ENCODE data around the gene TLE4. TPM values are rescaled to one million over a fixed set of nuclear protein-coding genes. Genes with fewer than 3 reads are reported as not detected.

Gene TLE4
- total and polyA plus RNA-seq, 2 of the 13 experiments (the other 11 are each of a cell fraction or from before 2014, with no cell fraction given), result 2.0 to 2.3 TPM

DNA sequence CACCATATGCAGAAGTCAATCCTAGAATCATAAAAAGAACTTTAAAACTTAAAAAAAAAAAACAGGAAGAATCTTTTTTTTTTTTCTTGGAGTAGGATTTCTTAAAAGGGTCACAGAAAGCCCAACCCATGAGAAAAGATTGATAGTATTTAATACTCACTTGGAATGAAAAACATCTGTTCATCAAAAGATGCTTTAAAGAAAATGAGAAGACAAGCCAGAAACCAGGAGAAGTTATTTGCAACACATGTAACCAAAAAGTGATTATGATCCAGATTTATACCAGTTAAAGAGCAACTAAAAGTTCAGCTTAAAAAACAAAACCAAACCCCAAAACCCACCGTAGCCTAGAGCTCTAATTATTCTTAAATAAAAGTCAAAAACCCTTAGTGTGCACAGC lies 69.3 kb downstream of the TLE4 start (continued):
- TF ChIP-seq ZNF142 (CRISPR knock-in tag; IDR thresholded peaks at IDR 0.05), result no peak
- TF ChIP-seq, protein P1, sequence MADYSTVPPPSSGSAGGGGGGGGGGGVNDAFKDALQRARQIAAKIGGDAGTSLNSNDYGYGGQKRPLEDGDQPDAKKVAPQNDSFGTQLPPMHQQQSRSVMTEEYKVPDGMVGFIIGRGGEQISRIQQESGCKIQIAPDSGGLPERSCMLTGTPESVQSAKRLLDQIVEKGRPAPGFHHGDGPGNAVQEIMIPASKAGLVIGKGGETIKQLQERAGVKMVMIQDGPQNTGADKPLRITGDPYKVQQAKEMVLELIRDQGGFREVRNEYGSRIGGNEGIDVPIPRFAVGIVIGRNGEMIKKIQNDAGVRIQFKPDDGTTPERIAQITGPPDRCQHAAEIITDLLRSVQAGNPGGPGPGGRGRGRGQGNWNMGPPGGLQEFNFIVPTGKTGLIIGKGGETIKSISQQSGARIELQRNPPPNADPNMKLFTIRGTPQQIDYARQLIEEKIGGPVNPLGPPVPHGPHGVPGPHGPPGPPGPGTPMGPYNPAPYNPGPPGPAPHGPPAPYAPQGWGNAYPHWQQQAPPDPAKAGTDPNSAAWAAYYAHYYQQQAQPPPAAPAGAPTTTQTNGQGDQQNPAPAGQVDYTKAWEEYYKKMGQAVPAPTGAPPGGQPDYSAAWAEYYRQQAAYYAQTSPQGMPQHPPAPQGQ (CRISPR knock-in tag; IDR thresholded peaks at IDR 0.05; ENCODE audit: borderline replicate concordance), result no peak
- no peak for TF ChIP-seq FLYWCH1 (CRISPR knock-in tag; IDR thresholded peaks at IDR 0.05)
- no peak for TF ChIP-seq KDM2A (CRISPR knock-in tag; IDR thresholded peaks at IDR 0.05; ENCODE audit: borderline replicate concordance, low read depth)

DNA sequence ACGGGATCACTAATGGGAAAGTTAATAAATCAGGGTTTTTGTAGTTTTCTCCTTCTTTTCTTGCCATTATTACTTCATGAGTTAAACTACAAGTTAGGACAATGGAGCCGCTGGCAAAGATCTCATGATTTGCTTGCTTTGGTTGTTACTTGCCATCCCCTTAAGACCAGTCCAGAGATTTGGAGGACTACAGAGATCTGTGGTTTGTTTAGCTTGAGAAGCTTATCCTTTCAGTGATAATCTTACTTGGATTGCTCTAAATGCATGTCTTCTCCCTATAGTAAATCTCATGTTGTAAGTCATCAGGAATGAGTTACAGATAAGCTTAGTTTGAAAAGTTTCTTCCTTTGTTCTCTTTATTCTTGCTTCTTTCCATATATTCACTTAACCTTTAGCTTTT lies 70.9 kb downstream of the TLE4 start:
- H3K4me3 ChIP-seq (replicated peaks in 1 of 3; ENCODE audit: insufficient read depth in 1 of 3, low read depth in 2 of 3, low read length in 3 of 3), result no peak overlapping the region
- BruUV-seq (replicated peaks), result no TSS peak
- 76% methylated on average over 2 of the region's 2 CpGs for WGBS (ENCODE audit: low lambda C conversion rate)
- H3K27me3 ChIP-seq (ENCODE audit: control insufficient read depth in 1 of 2, insufficient read depth in 2 of 2, low read length in 2 of 2), result no peaks in the 10 kb centered on the region
- no peak overlapping the region for H3K27ac ChIP-seq (ENCODE audit: extremely low read length, insufficient read depth, low read length)
- CTCF ChIA-PET (ENCODE audit: low intra/inter-chr PET ratio, low total read pairs), result no interaction called here
- FAIRE-seq (no peak), ATAC-seq (no peak), DNase-seq (ENCODE audit: low spot score) (no peak)
- no peaks in the 10 kb centered on the region for H3K36me3 ChIP-seq (replicated peaks in 1 of 2; ENCODE audit: control insufficient read depth in 1 of 2, insufficient read depth in 2 of 2, low read length in 2 of 2)
- in situ Hi-C loops (cut with HindIII; ENCODE audit: extremely low pct_ligation_motif_present, low pct_unique_long_range_greater_than_20kb), result no loop called here
- peaks cover 26% of the 10 kb centered on the region for H3K9me3 ChIP-seq (ENCODE audit: low read length)
- H3K9ac ChIP-seq (ENCODE audit: insufficient read depth, low read depth, low read length), result no peak overlapping the region
- no peaks in the 10 kb centered on the region for H3K4me1 ChIP-seq (ENCODE audit: insufficient read depth, low read length)
- no peaks in the 10 kb centered on the region for H4K20me1 ChIP-seq (ENCODE audit: insufficient read depth, low read length)
- H2AFZ ChIP-seq (ENCODE audit: low read length), result no peak overlapping the region
- H3K4me2 ChIP-seq (ENCODE audit: low read depth, low read length), result no peak overlapping the region
- intact Hi-C loops (cut with micrococcal nuclease; ENCODE audit: unreplicated experiment), result no loop called here
- POLR2A ChIA-PET, result no interaction called here
- H3K79me2 ChIP-seq (ENCODE audit: insufficient read depth, low read length), result no peaks in the 10 kb centered on the region
- TF ChIP-seq PRMT3 (CRISPR knock-in tag; IDR thresholded peaks at IDR 0.05; ENCODE audit: borderline replicate concordance, low read depth) (no peak), KLF12 (CRISPR knock-in tag; IDR thresholded peaks at IDR 0.05; ENCODE audit: borderline replicate concordance) (no peak), TRIM24 (CRISPR knock-in tag; IDR thresholded peaks at IDR 0.05) (no peak), SOX5 (CRISPR knock-in tag; IDR thresholded peaks at IDR 0.05; ENCODE audit: borderline replicate concordance) (no peak), NFE2L2 (IDR thresholded peaks at IDR 0.05; ENCODE audit: low read length) (no peak), NFKBIZ (CRISPR knock-in tag; IDR thresholded peaks at IDR 0.05) (no peak)
- TF ChIP-seq, protein P2, sequence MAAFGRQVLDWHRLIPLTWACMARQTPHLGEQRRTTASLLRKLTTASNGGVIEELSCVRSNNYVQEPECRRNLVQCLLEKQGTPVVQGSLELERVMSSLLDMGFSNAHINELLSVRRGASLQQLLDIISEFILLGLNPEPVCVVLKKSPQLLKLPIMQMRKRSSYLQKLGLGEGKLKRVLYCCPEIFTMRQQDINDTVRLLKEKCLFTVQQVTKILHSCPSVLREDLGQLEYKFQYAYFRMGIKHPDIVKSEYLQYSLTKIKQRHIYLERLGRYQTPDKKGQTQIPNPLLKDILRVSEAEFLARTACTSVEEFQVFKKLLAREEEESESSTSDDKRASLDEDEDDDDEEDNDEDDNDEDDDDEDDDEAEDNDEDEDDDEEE (CRISPR knock-in tag; IDR thresholded peaks at IDR 0.05), result no peak
- TF ChIP-seq, protein P3, sequence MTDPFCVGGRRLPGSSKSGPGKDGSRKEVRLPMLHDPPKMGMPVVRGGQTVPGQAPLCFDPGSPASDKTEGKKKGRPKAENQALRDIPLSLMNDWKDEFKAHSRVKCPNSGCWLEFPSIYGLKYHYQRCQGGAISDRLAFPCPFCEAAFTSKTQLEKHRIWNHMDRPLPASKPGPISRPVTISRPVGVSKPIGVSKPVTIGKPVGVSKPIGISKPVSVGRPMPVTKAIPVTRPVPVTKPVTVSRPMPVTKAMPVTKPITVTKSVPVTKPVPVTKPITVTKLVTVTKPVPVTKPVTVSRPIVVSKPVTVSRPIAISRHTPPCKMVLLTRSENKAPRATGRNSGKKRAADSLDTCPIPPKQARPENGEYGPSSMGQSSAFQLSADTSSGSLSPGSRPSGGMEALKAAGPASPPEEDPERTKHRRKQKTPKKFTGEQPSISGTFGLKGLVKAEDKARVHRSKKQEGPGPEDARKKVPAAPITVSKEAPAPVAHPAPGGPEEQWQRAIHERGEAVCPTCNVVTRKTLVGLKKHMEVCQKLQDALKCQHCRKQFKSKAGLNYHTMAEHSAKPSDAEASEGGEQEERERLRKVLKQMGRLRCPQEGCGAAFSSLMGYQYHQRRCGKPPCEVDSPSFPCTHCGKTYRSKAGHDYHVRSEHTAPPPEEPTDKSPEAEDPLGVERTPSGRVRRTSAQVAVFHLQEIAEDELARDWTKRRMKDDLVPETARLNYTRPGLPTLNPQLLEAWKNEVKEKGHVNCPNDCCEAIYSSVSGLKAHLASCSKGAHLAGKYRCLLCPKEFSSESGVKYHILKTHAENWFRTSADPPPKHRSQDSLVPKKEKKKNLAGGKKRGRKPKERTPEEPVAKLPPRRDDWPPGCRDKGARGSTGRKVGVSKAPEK (CRISPR knock-in tag; IDR thresholded peaks at IDR 0.05; ENCODE audit: borderline replicate concordance), result no peak

Data from HepG2 (cell line).